GM13976 (cell line): Measurements from ENCODE around the gene OR2H2.

Experiments used
- DNase-seq: peaks from one replicate; pipeline ENCODE4 v3.0.0; 2012; ENCODE audit warnings: low spot score
- CTCF ChIP-seq: IDR thresholded peaks from 2 replicates; pipeline ENCODE4 v1.5.1; 2012; ENCODE audit warnings: borderline replicate concordance, mild to moderate bottlenecking; ENCODE audit not compliant: insufficient read depth; ENCODE audit errors: extremely low read depth, missing control alignments, control extremely low read depth
- in situ Hi-C: fragments of 300-500 bp; cut with MboI; formaldehyde crosslinking; loops from one replicate; pipeline ENCODE4 v1.12.0; 2022; ENCODE audit warnings: low sequenced_read_pairs, mixed read lengths, inconsistent platforms; ENCODE audit not compliant: unreplicated experiment

Gene OR2H2

GRCh38 chr6:29564875-29565274 lies 20.0 kb upstream of the OR2H2 start:
- peak; percentile 49 for DNase-seq
- in situ Hi-C loops: no loop called here
- TF ChIP-seq CTCF: no peak

DNA sequence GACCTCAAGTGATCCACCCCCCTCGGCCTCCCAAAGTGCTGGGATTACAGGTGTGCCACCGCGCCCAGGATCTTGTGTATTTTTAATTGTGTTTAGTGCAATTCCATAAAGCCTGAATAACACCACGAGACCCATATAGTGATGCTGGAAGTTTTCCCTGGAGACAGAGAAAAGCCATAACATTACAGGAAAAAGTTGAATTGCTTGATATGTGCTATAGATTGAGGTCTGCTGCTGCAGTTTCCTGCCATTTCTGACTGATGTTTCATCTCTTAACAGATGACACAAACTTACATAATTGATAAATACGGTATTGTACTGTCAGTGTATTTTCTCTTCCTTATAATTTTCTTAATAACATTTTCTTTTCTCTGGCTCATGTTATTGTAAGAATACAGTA lies 18.1 kb upstream of the OR2H2 start:
- TF ChIP-seq CTCF: no peak
- DNase-seq: no peak
- in situ Hi-C loops: no loop called here

- no peak for TF ChIP-seq CTCF
- no peak for DNase-seq
- in situ Hi-C loops: no loop called here
Measured at GRCh38 chr6:29567541-29567940, 17.4 kb upstream of the OR2H2 start.

DNA sequence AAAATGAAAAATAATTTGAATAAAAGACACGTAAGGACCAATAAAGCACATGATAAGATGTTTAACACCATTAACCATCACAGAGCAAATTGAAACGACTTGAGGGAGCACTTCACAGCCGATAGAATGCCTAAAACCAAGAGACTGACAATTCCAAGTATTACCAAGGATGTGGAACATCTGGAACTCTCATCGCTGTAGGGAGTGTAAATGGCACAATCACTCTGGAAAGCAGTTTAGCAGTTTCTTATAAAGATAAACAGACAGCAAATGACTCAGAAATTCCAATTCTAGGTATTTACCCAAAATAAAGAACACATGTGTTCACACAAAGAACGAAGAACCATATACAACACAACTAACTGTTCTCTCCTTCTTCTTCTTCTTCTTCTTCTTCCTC lies 16.9 kb upstream of the OR2H2 start:
- no peak for DNase-seq
- in situ Hi-C loops: no loop called here
- TF ChIP-seq CTCF: no peak

DNA sequence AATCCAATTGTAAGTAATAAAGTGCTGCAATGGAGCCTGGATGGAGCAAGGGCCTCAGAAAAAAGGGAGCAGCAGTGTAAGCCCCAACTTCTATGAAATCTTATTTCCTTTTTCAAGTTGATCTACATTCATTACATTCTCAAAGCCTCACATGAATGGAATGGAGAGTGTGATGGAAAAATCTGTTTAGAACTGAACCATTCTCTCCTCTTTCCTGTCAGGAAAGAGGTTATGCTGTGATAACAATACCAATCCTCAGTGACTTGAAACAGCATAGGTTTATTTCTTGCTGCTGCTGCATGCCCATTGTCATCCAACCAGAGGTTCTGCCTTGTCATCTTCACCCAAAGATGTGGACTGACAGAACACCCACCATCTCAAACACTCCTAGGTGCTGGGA lies 8.9 kb upstream of the OR2H2 start:
- in situ Hi-C loops: no loop called here

DNA sequence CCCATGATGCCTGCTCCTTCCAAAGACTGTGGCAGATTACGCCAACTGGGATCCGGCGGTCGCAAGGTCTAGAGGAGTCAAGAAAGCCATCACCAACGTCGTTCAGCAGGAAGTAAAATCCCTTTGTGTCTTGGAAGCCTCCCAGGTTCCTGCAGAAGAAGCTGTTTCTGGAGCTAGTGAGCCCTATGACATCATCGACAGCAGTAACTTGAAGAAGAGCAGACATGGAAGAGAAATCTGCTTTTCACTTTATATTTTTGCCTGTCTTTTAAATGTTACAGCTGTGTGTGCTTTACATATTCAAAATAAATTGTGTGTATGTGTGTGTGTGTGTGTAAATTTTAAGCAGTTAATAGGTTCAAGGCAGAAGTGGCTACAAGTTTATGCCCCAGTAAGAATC lies 7.4 kb upstream of the OR2H2 start:
- TF ChIP-seq CTCF: no peak
- no peak for DNase-seq
- in situ Hi-C loops: no loop called here

More for the DNA sequence above, 8.9 kb upstream of the OR2H2 start:
- TF ChIP-seq CTCF: no peak
- DNase-seq: no peak
